ENCODE data around the gene TRIM23. TPM values are rescaled to one million over a fixed set of nuclear protein-coding genes. Genes with fewer than 3 reads are reported as not detected.

The TRIM23 gene
- total and polyA plus RNA-seq, 11 donors: 4.5 to 22.9 (median 17.6) TPM

DNA sequence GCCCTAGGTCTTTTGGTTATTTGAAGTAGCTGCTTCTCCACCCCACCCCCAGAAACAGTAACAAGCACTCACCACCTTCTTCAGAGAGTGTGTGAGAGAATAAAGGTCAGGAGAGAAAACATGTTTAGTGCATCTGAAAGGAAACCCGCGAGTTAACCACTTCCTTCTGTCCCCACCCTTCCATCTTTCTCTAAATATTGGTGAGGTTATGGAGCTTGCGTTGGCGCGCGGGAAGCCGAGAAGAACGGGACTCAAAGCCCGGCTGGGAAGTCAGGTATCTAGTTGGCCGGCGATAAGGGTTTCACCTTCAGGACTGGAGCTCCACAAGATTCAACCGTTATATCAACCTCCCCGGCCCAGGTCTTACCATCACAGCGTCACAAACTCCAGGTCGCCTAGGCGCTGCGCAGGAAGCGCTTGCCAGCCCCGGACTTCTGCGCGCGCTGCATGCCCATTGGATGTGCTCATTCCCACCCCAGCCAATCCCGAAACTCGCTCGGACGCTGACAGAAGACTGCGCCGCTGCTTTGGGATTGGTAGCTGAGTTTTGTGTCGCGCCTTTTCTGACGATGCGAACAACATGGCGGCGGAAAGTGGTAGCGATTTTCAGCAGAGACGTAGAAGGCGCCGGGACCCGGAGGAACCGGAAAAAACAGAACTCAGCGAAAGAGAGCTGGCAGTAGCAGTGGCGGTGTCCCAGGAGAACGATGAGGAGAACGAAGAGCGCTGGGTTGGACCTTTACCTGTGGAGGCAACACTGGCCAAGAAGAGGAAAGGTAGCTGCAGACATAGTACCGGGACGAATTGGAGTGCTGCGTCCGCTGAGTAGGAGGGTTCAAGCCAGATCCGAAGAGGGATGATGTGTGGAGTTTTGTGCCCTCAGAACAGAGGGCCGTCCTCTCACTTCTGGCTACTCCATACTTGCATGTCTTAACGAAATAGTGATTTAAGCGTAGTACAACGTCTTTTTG lies 61.1 kb downstream of the TRIM23 start, which contains the start of the genes CENPK and PPWD1:
TSS of gene CENPK (minus strand) at position 438 of the 971 bp plus-strand sequence. CDS start 8,261 bp downstream, outside the sequence.
TSS of gene PPWD1 (plus strand) at position 566 of the 971 bp plus-strand sequence. CDS start at position 581, 15 bp downstream.
- Histone ChIP-seq H3K4me3 (peak within 1 kb of the TSS; percentile 59 to 96 (median 86)), H3K27ac (peak within 1 kb of the TSS; percentile 37 to 94 (median 86)), H3K27me3 (no peaks in the 10 kb centered on the region), H3K4me1 (peaks cover 0 to 33% (median 23%) of the 10 kb centered on the region in 12 donors), H3K36me3 (peaks cover 0 to 17% (median 6%) of the 10 kb centered on the region in 9 donors), H3K9me3 (no peaks in the 10 kb centered on the region)
- intact Hi-C loops (cut with DNase I): loop anchor here in 2 of 10 donors (10.0 kb wide), 1 partner anchor 748 kb away; no protein-coding TSS in a partner anchor
- WGBS, 4 donors: 0 to 1% (median 0%) methylated on average over 35 to 54 of the region's 54 CpGs
- ATAC-seq (peak; percentile 99 to 100 (median 100)), DNase-seq (peak; percentile 93 to 96 (median 94))
- TF ChIP-seq, protein P1, sequence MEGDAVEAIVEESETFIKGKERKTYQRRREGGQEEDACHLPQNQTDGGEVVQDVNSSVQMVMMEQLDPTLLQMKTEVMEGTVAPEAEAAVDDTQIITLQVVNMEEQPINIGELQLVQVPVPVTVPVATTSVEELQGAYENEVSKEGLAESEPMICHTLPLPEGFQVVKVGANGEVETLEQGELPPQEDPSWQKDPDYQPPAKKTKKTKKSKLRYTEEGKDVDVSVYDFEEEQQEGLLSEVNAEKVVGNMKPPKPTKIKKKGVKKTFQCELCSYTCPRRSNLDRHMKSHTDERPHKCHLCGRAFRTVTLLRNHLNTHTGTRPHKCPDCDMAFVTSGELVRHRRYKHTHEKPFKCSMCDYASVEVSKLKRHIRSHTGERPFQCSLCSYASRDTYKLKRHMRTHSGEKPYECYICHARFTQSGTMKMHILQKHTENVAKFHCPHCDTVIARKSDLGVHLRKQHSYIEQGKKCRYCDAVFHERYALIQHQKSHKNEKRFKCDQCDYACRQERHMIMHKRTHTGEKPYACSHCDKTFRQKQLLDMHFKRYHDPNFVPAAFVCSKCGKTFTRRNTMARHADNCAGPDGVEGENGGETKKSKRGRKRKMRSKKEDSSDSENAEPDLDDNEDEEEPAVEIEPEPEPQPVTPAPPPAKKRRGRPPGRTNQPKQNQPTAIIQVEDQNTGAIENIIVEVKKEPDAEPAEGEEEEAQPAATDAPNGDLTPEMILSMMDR (IDR thresholded peaks at IDR 0.05): no peak
- TF ChIP-seq POLR2A (IDR thresholded peaks at IDR 0.05): peak in 1 of 2 donors; percentile 58

DNA sequence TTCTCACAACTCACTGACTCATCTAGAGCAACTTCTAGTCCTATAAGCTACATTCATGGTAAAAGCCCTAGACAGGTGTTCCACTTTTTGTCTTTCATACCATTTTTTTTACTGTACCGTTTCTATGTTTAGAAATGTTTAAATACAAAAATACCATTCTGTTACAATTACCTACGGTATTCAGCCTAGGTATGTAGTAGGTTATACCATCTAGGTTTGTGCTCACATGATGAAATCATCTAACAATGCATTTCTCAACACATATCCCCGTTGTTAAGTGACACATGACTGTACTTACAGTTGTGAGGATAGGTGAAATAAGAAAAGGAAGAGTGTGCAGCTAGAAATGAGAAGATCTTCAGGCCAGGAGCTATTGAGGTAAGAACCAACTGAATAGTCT lies 67.4 kb downstream of the TRIM23 start:
- Histone ChIP-seq H3K27me3 (no peaks in the 10 kb centered on the region), H3K4me1 (peaks cover 0 to 3% (median 0%) of the 10 kb centered on the region in 12 donors), H3K27ac (no peak overlapping the region), H3K36me3 (no peaks in the 10 kb centered on the region), H3K4me3 (no peak overlapping the region), H3K9me3 (no peaks in the 10 kb centered on the region)
- ATAC-seq (no peak), DNase-seq (no peak)
- no peak for TF ChIP-seq POLR2A (IDR thresholded peaks at IDR 0.05)
- TF ChIP-seq, protein P1 (IDR thresholded peaks at IDR 0.05): no peak
- WGBS, 4 donors: 91 to 94% (median 93%) methylated on average over 3 of the region's 3 CpGs
- intact Hi-C loops (cut with DNase I): no loop called here

DNA sequence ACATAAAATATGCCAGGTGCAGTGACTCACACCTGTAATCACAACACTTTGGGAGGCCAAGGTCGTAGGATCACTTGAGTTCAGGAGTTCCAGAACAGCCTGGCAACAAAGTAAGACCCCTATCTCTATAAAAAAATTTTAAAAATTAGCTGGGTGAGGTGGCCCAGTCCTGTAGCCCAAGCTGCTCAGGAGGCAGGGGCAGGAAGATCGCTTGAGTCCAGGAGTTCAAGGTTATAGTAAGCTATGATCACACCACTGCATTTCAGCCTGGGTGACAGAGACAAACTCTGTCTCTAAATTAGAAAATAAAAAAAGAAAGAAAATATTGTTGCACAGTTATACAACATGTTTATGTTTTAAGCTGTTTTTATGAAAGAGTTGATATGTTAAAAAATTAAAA lies 68.0 kb downstream of the TRIM23 start:
- no peaks in the 10 kb centered on the region for H3K27me3 ChIP-seq
- no peak for TF ChIP-seq POLR2A (IDR thresholded peaks at IDR 0.05)
- TF ChIP-seq, protein P1 (IDR thresholded peaks at IDR 0.05): no peak
- 89 to 95% (median 93%) methylated on average over 2 of the region's 2 CpGs for WGBS, 4 donors
- ATAC-seq: no peak
- H3K27ac ChIP-seq: no peak overlapping the region
- H3K4me1 ChIP-seq: no peaks in the 10 kb centered on the region
- H3K36me3 ChIP-seq: no peaks in the 10 kb centered on the region
- H3K9me3 ChIP-seq: no peaks in the 10 kb centered on the region
- H3K4me3 ChIP-seq: no peak overlapping the region
- intact Hi-C loops (cut with DNase I): no loop called here
- DNase-seq: no peak

DNA sequence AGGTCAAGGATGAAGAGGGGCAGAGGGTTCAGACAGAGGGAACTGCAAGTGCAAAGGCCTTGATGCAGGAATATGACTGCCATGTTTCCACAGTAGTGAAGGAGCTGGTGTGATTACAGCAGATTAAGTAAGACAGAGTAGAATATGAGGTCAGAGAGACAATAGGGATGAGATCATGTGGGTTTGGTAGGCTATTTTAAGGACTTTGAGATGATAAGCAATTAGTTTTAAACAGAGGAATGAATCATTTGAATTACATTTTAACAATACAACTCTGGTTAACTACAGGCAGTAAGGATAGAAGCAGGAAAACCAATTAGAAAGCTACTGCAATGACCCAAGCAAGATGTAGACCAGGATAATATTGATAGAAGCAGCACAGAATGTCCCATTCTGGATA lies 68.8 kb downstream of the TRIM23 start:
- no peak overlapping the region for H3K4me3 ChIP-seq
- H3K4me1 ChIP-seq: no peaks in the 10 kb centered on the region
- intact Hi-C loops (cut with DNase I): no loop called here
- ATAC-seq: no peak
- no peak for DNase-seq
- H3K27ac ChIP-seq: no peak overlapping the region
- TF ChIP-seq, protein P1 (IDR thresholded peaks at IDR 0.05): no peak
- no peak for TF ChIP-seq POLR2A (IDR thresholded peaks at IDR 0.05)
- H3K9me3 ChIP-seq: no peaks in the 10 kb centered on the region
- no peaks in the 10 kb centered on the region for H3K27me3 ChIP-seq
- peaks cover 0 to 4% (median 0%) of the 10 kb centered on the region in 9 donors for H3K36me3 ChIP-seq

Data from heart left ventricle (tissue), 16 donors.